GM19035 (cell line): ENCODE data around the gene TELO2.

Source experiments
- ATAC-seq: cut with Tn5 transposase; IDR thresholded peaks from one replicate; pipeline ENCODE4 v1.9.1; 2021; ENCODE audit not compliant: unreplicated experiment

The TELO2 gene

DNA sequence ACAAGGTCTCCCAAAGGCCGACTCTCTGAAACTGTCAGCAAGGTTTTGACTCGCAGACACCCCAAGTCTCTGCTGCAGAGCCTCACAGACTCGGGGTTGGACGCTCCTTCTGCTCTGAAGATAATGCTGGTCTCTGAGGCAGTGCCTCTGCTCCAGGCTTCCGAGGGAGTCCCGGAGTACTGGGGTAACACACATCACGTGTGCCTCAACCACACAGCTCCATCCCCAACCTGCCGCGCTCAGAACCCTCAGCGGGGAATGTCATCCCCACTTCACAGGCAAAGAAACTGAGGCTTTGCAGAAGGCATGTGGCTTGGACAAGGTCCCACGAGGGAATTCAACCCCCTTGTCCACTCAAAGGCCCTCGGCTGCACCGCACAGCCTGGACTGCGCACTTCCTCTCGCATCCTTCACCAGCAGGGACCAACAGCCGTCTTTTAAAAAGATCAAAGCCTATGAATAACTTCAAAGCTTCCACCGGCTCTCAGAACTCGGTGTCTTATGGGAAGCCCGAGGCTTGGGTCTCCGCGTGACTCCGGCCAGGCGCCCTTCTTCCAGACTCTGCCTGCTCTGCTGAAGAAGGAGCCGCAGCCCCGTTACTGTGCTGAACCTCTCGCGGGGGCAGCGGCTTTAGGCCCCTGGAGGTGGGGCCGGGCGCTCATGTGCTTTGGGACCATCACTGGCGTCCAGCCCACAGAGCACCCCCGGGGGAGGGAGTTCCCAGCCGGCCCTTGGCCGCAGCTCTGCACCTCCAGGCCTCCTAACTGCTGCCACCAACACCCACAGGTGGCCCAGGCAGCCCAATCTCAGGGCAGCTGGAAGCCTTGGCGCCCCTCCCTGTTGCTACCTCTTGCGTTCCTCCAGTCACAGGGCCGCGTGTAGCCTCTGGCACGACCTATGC lies 42.5 kb downstream of the TELO2 start:
- no peak for ATAC-seq

DNA sequence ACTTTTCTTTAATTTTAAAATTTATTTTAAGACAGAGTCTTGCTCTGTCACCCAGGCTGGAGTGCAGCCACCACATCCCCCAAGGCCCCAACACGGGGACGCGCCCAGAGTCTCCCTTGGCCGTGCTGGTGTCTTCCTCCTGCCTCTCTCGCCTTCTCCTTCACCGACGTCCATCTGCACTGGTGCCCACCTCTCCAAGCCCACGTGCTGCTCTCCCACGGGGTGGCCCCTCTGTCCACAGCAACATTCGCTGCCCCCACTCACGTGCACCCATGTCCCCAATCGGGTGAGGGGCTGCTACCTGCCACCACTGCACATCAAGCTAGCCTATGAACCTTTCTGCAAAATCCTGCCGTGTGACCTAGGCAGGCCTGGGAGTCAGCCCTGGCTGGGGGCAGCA lies 43.4 kb downstream of the TELO2 start:
- no peak for ATAC-seq

DNA sequence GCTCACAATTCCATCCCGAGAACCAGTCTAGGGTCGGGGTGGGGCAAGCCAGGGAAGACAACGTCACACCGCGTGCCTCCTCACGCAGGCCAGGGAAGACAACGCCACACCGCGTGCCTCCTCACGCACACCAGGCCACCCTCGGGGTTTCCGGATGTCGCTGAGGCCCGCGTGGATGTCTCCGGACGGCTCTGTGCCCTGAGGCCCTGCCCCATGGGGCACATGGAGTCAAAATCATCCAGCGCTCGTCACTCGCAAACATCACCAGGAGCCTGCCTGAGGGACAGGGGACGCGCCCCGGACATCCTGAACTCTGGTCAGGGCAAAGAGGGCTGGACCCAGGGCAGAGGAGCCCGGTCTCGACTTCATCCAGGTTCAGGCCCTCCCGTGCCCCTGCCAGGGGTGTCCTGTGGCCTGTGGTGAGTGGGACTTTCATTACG lies 44.0 kb downstream of the TELO2 start:
- ATAC-seq = no peak

DNA sequence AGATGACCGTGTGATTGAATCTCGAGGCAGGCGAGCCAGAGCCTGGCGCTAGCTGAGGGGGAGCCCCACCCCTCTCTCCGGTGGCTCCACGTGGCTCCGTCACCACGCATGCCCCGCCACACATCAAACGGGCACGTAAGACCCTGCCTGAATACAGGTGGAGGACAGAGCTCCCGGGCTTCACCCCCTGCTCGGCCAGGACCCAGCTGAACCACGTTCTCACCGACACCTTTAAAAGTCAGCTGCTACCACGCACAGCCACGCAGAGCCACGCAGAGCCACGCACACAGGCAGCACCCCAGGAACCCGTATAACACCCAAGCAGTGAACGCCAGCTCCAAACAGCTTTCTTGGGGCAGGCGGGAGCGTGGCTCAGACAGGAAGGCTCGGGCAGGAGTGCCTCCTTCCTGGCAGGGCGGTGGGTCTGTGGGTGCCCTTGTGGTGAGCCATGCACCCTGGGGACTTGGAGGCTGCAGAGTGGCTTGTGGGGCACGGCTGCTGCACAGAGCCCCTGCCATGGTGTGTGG lies 44.7 kb downstream of the TELO2 start:
- no peak for ATAC-seq

DNA sequence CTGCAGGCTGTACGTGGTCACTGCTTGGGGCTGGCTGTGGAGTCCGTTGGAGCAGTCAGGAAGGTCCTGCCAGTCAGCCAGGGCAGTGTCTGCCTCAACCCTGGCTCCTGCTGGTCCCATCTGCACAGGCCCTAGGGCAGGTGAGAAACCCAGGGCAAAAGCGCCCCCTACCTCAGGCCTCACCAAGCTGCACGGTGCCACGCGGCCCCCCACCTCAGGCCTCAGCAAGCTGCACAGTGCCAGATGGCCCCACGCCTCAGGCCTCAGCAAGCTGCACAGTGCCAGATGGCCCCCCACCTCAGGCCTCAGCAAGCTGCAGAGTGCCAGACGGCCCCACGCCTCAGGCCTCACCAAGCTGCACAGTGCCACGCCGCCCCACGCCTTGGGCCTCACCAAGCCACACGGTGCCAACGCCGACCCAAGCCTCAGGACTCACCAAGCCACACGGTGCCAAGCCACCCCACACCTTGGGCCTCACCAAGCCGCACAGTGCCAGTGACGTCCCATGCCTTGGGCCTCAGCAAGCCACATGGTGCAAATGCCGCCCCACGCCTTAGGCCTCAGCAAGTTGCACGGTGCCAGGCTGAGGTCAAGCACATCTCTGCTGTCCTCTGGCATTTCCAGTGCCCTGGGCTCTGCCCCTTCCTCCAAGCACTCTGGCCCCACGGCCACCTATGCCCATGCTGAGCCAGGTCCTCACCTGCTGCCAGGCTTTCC lies 45.8 kb downstream of the TELO2 start:
- no peak for ATAC-seq

DNA sequence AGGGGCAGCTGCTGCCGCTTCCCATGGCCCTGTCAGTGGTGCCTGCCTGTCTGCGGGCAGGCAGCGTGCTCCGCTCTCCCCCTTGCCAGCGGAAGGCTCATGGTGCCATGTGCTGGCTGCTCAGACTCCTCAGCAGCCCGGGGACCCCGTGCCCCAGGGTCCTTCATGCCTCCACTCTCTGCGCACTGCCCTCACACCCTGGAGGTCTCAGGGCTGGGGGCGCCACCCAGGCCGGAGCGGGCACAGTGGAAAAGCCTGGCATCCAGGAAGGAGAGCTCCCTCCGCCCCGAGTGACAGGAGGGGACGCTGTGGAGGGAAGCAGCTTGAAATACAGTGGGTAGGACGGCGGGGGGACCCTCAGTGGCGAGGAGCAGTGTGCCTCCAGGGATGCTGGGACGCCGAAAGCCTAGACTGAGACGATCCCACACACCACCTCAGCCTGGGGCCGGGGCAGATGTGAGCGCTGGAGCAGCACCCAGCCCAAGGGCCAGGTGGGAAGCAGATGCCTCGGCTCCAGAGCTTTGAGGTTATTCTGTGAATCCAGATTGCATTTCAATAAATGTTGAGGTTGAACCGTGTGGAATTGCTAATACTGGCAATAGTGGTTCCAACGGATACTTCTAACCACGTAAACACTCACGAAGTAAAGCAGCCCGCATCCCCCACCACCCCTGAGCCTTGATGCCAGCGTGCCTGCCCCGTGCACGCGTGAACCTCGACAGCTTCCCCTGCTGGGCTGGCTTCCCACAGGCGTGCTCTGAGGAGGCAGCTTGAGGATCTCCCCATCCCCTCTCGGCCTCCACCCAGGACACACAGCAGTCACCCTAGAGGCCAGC lies 46.8 kb downstream of the TELO2 start:
- no peak for ATAC-seq

DNA sequence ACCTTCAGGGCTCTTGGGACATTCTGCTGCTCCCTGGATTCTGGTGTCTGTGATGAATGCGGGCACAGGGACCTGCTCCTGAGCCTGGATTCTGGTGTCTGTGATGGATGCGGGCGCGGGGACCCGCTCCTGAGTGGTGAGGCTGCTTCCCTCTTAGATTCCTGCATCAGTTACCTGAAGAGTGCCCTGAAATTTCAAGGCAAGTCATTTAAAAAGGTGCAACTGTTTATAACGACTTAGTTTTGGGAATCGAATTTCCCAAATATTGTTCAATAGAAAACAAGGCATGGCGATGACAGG lies 47.3 kb downstream of the TELO2 start:
- ATAC-seq = no peak

DNA sequence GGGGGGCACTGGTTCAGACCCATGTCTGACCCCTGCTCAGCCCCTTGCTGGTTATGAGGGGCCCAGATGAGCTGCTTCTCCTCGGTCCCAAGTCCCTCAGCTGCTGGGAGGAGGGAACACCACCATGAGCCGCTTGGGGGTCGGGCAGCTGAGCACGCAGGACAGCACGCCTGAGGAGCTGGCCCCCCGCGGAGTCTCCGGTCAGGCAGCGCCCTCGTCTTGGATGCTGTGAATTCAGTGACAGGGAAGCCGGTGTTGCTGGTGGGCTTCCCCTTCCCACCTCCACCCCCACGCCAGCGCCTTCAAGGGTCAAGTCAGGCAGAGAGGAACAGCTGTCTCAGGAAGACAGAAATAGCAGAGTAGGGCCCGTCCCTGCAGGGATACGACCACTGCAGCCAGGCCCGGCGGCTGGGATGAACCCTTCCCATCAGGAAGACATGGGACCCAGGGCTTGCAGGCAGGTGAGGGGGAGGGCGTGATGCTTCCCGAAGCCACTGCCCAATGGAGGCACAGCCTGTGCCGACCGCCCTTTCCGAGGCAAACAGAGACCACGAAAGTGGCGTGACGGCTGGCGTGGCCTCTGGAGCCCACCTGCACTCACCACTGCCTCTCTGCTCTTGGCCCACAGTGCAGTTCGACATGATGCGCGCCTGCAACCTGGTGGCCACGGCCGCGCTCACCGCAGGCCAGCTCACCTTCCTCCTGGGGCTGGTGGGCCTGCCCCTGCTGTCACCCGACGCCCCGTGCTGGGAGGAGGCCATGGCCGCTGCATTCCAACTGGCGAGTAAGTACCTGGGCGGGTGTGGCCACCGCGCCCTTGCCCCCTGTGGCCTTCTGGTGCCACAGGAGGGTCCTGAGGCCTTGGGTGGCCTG lies 48.4 kb downstream of the TELO2 start:
- ATAC-seq = no peak

DNA sequence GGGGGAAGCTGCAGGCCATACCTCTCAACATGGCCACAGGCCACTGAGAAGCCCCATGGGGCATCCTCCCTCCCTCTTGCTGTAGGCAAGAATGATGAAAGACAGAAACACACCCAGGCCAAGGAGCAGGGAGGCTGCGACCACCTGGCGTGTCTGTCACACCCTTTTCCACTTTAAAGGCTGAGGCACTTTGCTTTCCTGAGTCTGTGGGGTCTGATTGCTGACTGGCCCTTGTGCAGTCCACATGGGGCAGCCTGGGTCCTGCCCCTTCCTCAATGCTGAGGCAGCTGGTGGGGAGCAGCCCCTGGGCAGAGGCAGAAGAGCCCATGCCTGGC lies 49.0 kb downstream of the TELO2 start:
- no peak for ATAC-seq

DNA sequence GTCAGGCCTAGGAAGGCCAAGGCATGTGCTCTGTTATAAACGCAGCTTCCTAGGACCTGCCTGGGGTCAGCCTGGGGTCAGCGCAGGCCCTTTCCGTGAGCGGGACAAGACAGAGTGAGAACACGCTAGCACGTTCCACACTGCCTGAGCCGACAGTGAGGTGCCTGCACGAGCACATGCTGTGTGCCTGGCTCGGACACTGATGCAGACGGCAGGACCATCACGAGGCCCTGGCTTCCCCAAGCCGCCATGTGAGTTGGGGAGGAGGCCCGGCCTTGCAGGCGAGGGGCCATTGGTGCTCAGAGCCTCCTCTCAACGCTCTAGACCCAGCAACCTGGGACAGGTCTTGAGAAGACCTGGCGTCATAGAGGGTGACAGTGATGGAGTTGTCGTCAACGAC lies 49.4 kb downstream of the TELO2 start:
- ATAC-seq = no peak

DNA sequence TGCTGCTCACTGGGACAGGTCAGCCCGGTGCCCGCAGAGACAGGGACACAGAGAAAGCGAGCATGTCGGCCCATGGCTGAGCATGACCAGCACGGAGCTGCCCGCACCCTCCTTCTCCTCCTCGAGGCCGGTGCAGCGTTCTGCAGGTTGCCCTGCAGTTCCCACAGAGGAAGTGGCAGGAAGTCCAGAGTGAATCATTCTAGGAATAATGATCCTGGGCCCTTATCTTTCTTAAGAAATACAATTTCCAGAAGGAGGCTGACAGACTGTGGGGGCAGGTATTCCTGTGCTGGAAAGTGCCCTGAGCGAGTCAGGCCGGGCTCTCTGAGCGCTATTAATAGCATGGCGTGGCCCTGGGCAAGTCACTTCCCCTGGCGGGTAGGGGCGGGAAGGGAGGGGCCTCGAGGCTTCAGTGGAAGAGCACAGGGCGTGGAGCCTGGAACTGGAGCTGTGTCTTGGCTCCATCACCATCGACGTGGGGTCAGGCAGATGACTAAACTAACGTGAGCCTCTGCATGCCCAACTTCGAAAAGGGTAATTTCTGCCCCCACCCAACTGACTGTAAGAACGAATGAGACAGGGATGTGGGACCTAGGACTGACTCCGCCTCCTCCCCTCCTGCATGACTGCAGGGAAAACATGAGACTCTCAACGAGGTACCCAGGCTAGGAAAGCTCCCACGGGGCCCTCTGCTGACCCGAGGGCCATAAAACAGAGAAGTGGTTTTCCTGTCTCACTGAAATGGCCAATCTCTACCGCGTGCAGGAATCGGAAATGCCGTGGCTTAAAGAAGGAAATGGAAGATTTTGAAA lies 50.1 kb downstream of the TELO2 start:
- no peak for ATAC-seq

DNA sequence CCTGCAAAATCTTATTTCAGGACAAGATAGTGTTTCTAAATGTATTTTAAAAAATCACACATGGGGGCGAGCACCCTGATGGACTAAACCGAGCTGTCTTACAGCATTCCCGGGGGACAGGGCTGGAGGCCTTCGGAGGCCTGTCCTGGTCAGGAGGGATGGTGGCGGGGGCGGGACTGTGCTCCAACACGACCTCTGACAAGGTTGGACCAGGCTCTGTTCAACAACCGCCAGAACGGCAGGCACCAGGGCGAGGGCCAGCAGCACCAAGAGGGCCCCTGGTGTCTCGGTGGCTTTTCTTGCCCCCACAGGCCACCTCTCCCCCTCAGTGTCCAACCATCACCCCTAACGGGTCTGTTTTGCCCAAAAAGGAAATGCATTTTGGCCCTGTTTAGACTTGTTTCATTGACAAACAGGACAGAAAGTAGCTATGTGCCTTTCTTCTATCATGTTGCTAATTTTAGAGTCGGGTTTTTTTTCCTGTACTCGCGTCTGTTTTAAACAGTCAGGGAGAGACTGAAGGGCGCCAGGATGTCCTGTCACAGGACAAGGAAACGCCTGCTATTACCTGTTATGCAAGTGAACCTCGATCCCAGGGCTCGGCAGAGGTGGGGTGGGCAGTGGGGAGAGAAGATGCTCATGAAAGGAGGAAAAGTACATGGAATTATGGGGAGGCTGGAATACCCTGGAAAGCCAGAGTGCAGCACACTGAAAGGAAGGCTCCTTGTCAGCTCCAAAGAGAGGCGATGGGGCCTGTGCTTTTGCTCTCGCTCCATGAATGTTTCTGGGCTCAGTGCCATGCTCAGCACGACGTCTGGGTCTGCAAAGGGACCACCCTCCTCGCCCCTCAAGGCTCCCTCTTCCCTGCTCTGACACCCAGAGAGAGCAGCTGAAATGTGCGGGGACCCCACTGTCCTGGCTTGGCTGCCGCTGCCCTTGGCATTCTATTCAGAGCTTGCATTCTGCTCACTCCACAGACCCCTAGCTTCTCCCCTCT lies 52.2 kb downstream of the TELO2 start:
- no peak for ATAC-seq

DNA sequence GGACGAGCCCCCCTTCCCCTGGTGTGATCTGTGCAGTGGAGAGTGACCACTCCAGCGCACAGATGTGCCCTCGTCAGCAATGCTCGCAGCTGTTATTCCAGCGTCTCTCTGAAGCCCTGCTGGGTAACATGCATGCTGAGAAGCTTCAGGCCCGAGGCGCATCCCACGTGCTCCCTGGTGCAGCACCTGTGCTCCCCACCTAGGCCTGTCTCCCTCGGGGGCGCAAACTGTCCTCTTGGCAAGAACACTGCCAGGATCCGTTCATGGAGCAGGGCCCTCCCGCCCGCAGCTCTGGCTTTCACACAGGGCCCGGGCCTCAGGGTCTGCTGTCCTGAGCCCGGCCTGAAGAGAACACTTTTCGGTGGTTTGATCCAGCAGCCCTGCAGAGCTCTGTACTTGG lies 53.3 kb downstream of the TELO2 start:
- ATAC-seq = no peak

DNA sequence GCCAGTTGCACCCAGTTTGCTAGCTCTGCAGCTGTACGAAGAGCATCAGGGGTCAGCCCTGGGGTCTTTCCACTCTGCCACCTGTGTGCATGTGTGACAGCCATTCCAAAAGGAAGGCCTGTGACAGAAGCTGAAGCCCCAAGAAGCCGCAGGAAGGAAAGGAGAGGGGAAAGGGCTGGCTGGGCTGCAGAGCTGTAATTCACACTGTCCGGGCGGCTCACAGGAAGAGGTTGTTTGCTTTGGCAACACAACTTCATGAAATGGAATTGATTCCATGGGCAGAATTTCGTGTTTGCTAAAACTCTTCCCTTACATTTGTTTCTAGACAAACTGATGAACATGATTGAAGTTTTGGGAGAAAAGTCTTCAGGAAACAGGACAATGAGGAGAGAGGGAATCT lies 55.1 kb downstream of the TELO2 start:
- ATAC-seq = no peak

DNA sequence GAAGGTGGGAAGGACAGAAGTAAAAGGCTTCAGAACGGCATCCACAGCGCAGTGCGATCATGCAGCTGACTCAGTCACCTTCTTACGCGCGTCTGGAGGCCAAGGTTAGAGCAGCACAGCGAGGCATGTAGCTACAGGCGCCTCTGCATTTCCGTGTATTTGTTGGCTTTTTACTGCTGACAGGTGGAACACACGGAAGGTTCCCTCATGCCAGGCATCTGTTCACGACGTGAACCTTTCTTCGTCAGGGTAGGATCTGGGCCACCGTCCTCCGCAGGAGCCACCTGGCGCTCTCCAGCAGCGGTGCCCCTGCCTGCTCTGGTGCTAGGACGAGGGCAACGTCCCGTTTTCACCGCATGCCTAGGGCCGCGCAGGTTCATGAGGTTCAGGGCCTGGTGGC lies 55.6 kb downstream of the TELO2 start:
- no peak for ATAC-seq

DNA sequence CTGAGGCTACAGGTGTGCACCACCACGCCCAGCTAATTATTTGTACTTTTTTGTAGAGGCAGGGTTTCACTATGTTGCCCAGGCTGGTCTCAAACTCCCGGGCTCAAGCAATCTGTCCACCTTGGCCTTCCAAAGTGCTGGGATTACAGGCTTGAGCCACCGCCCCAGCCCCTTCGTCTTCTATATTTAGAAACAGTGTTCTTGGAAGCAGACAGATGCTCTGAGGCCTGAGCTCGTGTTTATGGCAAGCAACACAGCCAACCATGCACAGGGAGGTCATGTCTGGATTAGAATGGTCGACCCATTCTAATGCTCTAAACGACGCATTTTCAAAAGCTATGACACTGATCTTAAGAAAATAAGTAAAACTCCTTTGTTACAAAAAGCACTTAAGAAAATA lies 56.9 kb downstream of the TELO2 start:
- no peak for ATAC-seq

DNA sequence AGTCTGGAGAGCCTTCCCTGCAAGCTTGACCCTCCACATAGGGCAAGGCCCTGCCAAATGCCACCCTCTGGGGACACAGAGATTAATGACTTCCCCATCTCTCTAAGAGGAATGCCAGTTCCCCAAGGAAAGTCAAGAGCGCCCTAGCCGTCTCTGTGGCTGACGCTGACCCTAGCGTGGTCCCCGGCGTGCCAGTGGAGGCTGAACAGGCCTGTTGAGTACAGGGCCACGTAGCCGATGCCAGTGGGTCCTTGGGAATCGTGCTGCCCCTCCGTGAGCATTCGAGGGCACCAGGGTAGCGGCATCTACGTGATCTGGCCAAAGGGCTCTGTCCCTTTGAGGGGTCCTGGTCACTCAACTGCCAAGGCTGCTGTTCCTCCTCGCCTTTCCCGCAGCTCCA lies 57.5 kb downstream of the TELO2 start:
- no peak for ATAC-seq

DNA sequence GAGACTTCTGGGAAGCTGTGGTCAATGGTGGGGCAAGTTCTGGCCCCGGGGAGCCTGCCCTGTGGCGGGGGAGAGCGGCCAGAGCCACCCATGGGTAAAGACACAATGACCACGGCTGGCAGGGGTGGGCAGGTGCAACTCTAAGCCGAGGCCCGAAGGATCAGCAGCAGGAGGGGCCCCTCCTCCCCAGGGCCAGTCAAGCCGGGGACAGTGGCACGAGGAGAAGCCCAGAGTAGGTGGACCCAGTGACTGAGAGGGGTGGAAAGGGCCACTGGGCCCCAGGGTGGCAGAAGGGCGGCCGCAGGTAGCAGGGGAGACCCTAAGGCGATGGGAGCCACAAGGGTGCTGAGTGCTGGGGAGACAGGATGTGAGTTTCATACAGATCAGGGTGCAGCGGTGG lies 58.0 kb downstream of the TELO2 start:
- no peak for ATAC-seq

DNA sequence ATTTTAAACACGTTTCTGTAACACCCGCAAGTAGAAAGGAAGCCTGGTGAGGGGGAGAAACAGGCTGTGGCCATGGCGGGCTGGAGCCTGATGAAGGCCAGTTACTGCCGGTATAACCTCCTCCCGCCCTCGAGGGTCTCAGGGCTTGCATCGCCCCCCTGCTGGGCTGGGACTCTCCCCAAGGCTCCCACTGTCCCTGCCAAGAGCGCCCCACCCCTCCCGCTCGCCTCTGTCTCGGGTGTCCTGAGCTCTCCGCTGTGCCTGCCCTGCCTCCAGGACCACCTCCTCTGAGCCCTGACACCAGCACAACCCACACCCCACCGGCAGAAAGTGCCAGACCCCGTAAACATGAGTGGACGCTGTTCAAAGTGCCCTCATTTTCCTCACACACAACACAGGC lies 59.0 kb downstream of the TELO2 start:
- ATAC-seq = no peak
